ENCODE results near the gene SLAMF7.
"Not testable (repeated sequence)": the region's sequence is repeated elsewhere in the genome, so short reads cannot be mapped to it uniquely, and the experiment has no call there.

The SLAMF7 gene

DNA sequence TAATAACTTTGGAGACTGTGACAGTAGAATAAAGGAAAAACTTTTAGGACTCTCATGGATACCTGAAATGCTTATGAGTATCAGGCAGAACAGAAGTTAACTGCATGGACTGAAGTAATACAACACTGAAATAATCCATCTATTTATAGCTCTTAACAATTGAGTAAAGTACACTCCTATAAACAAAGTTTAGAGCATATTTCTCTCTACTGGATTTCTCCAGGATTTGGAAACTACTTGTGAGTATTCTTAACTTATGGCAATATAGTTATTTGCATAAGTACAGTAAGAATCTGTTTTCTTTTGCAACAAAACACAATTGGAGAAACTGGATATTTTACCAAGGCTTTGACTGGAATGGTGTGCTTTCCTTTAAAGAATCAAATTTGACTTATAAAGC is 17.6 kb upstream of the SLAMF7 start:
- DNase-seq (ENCODE audit: low read depth), result no peak

DNA sequence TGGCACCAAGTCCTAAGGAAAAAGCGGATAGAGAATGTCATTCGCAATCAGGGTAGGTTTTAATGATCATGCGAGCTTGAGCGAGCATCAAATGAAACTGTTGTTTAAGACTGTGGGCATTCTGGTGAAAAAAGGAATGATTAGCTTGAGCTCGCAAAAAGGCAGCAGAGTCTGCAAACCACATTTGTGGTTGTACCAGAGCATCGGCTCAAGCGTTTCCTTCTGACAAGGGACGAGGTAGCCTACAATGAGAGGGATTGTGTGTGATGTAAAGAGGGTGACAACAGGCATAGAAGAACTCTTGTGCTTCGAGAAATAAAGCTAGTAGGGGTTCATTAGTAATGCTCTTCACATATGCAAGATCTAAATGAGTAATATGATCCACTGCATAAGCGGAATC is 16.3 kb upstream of the SLAMF7 start:
- DNase-seq (ENCODE audit: low read depth), result no peak

DNA sequence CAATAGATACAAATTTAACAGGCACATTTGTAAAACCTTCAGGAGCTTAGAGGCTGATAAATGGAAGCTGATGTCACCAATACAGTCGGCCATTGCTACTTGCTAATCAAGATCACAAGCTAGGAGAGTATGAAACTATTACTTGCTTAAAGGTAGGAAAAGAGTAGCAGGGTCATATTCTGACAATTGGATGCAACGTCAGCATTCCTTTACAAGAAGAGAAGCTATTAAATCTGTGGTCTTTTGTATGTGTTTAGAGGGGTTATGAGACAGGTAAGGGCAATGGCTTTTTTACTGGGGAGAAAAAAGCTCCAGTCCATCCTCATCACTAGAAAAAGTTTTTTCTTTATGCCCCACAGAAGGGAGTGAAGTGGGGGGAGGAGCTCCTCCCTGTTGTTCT is 15.7 kb upstream of the SLAMF7 start:
- no peak for DNase-seq (ENCODE audit: low read depth)

DNA sequence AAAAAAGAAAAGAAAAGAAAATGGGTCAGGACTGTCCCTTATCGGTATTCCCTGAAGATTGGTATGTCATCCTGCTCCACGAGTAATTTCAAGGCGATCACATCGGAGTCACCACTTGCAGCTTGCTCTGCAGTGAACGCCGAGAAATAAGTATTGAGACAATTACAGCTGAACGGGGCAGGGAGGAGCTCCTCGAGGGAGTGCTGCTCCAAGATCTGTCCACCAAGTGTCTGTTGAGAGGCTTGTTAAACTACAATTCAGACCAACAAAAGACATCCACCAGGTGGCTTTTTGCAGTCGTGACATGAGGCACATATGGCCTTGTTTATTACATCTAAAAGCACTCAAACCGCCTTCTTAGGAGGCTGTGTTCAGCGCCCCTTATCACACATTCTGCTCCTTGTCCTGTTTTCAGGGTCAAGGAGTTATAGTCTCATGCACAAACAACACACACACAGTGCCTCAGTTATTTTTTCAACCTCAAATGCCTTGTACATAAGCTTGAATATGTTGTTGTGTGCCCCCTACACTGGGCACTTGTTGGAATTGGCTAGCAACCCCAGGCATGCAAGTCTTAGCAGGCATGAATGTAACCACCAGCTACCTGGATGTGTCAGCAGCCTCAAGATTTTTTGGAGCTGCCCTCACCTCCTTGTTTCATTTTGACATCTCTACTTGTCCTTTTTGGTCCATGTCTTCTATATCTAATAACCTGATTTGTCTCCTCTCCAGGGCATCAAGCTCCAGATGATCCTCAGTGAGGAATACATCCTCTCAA is 14.4 kb upstream of the SLAMF7 start:
- DNase-seq (ENCODE audit: low read depth), result no peak

DNA sequence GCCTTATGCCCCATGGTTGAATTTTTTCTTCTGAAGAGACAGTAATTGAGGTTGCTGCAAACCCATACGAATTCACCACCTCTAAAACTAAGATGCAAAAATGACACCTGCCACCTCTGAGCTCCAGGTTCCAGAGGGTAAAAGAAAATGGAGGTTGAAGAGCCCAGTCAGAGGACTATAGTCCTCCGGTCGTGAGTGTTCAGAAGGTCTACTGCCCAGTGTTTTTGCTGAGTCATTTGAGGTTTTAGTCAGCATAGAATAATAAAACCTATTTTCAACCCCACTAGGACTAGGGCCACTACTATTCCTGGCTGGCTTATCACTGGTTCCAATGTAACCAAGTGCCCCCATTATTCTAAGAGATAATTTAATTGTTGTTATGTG is 12.9 kb upstream of the SLAMF7 start:
- DNase-seq (ENCODE audit: low read depth), result no peak

DNA sequence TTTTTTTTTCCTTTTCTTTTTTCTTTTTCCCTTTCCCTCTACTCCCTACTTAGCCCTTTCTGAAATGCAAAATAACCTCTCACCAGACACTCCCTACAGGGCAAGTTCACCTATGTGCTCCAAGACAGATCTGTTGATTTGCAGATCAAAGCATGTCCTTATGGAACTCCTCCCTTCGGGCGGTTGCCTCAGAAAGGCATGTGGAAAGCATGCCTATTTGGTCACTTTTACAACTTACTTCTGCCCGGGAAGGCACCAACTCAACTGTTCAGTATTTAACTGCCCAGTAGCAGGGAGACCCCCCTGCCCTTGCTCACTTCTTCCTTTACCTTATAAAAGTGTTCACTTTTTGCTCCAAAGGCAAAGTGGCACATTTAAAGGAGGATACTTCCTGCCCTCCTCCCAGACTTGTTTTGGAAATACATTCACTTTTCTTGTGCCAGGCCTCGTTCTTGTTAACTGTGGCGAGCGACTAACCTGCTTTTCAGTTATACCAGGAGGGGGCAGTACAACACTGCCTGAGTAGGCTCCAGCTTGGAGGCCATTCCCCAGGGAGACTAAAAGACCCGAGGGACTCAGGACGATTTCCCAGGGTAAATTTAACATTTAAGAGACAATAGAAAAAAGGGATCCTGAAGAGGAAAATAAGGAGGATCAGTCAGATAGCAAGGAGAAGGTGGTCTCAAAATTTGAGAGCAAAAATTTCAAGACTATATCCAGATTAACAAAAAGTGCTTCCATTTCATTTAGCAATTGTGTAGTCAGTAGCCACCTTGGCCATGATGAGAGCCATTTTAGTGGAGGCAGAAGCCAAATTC is 12.3 kb upstream of the SLAMF7 start:
- no peak for DNase-seq (ENCODE audit: low read depth)

DNA sequence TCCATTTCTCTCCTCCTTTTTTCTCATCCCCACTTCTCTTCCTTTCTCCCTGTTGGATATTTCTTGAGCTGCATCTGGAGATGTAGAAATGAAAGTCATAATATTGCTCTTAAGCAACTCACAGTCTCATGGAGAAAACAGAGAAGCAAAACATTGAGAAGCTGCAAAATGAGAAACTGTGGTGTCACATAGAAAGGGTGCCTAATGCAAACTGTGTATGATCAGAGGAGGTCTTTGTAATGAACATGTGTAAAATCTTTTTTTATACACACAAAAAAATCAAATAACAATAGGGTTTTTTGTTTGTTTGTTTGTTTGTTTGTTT is 11.8 kb upstream of the SLAMF7 start:
- DNase-seq (ENCODE audit: low read depth), result no peak

DNA sequence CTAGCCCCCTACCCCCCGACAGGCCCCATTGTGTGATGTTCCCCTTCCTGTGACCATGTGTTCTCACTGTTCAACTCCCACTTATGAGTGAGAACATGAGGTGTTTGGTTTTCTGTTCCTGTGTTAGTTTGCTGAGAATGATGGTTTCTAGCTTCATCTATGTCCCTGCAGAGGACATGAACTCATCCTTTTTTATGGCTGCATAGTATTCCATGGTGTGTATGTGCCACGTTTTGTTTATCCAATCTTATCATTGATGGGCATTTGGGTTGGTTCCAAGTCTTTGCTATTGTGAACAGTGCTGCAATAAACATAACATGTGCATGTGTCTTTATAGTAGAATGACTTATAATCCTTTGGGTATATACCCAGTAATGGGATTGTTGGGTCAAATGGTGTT is 7.5 kb upstream of the SLAMF7 start:
- DNase-seq (ENCODE audit: low read depth), result not testable (repeated sequence)

DNA sequence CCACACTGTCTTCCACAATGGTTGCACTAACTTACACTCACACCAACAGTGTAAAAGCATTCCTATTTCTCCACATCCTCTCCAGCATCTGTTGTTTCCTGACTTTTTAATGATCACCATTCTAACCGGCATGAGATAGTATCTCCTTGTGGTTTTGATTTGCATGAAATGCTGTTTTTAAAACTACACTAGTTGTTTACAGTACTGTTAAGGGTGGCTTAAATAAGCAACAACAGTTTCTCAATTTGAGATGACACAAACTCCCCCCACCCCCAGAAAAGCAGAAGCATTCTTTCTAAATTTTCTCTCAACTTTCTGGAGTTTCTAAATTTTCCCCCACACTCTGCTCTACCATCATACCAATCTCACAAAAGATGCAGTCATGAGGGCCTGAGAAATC is 7.1 kb upstream of the SLAMF7 start:
- no peak for DNase-seq (ENCODE audit: low read depth)

DNA sequence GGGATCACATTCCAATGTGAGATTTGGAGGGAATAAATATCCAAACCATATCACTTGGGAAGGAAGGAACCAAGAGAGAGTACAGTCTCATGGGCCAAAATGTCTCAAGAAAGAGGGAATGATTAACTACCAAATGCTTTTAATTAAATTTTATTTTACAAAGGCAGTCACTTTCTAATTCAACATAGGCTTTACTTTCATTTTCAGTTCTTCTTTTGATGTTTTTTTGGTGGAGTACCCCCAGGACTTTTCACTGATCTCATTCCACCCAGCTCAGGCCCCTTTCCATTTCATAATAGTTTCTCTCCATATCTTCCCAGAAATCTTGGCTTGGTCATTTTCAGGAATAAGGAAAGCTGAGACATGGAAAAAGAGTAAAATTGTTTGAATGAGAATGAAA is 5.1 kb upstream of the SLAMF7 start:
- DNase-seq (ENCODE audit: low read depth), result no peak

DNA sequence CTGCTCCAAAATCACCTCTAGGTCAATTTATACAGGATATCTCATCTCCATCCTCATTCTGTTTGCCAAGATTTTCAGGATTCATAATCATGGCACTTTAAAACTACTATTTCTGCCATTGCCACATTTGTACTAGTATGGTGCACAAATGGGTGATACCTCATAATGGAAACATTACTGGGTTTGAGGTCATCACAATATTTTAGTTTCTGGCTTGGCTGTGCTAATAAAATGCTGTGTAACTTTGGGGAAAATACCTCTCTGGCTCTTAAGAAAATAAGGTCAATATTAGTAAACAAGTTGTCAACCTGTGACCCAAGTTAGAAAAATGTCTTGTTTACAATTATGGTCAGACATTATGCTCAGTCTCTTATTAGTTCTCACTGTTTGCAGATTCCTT is 4.7 kb upstream of the SLAMF7 start:
- DNase-seq (ENCODE audit: low read depth), result no peak

DNA sequence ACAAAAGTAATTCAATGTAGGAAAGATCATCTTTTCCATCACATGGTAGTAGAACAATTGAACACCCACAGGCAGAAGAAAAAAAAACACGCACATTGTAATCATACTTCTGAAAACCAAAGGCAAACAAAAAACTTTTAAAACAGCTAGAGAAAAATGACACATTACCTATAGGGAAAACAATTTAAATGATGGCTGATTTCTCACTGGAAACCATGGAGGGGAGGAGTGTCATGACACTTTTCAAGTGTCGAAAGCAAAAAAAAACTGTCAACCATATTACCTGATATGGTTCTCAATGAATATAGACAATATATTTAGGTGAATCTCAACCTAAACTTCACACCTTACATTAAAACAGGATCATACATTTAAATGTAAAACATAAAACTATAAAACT is 776 bp upstream of the SLAMF7 start:
- no peak for DNase-seq (ENCODE audit: low read depth)

DNA sequence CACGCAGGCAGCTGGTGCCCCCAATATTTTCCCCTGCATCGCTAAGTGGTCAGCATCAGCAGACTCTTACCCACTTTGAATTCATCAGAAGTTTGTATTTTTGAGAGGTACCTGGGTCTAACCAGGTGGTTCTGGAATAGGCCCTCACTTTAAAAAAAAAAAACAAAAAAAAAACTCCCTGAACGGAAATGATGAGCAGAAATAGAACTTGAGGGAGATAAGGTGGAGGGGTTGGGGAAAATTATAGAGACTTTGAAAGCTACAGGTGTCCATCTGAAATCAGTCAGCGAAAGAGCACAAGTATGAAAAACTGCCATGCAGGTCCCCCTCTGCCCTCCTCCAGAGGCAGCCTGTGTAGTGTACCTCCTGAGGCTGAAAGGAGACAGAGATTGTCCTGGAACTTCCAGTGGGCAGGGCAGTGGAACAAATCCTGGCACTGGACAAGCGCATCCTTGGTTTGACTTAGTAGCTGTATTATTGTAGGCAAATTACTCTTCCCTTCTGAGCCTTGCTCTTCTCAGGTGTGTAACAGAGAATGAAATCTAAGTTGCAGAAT is 1.2 kb downstream of the SLAMF7 start:
- DNase-seq (ENCODE audit: low read depth), result no peak

DNA sequence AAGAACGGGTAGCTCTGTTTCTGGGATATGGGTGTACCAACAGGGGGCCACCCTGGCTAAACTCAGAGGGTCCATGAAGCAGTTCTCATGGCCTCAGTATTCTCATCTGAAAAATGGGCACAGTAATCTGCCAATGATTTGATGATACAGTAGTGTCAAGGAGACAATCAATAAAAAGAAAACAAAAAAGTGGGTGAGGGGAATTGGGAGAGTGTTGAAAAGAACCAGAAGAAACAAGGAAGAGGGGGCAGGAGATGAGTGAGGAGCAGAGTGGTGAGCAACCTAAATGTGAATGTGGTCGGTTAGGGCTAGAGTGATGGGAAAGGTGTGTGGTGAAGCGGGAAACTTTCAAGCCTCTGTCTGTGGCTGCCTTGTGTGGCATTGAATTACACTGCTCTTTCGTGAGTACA is 2.0 kb downstream of the SLAMF7 start:
- DNase-seq (ENCODE audit: low read depth), result no peak

DNA sequence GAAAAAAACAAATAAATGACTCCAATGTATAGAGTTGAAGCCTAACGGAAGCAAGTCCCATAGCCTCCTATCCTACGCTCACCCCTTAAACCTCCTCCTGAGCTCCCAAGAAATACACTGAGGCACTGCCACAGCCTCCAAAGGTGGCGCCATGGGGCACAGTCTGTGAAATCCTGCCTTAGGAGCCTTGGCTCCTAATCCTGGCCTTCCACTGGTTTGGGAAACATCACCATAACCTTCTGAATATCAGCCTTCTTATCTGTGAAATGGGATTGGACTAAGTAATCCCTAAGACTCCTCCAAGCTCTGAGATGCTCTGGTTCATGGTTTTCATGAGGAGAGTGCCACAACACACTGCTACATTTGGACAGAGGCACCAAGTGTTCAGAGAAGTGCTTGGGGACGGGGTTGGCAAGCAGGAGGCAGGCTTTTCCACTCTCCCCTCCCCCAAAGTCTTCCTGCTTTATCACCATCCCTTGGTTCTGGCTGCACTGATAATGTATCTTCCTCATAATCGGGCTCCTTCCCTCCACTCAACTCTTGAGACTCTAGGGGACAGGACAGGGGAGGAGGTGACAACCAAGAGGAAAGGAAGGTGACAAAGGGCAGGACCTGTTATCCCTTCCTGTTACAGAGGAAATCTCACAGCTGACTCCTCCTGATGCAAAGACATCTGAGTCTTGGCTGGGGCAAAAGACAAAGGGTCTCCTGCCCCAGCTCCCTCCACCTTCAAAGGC is 2.7 kb downstream of the SLAMF7 start:
- DNase-seq (ENCODE audit: low read depth), result no peak

DNA sequence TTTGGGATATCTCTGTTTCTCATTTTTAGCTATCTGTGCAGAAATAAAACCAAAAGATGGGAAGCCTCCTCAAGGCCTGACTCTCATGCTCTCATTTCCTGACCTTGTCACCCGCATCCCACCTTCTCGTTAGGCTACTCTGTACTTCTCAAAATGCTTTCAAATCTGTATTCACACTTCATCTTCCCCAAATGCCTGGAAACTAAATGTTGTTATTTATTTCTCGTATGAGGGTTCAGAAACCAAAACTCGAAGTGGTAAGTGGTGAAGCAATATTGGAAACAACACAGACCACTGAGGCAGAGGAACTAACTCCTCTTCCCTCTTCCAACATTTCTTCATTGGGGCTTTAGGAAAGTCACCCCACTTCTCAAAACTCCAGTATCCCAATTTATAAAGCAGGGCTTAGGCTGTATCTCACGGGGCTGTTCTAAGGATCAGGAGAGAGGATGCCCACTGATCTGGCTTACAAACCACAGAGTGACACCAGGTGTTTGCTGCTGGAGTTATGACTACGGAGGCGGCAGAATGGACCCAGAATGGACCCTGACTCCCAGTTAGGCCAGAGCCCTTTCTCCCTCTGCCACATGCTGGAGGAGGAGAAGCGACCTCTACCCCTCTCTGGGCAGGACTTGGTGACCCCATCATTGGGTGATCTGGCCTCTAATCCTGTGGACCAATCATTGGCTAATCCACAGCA is 3.5 kb downstream of the SLAMF7 start:
- DNase-seq (ENCODE audit: low read depth), result no peak

DNA sequence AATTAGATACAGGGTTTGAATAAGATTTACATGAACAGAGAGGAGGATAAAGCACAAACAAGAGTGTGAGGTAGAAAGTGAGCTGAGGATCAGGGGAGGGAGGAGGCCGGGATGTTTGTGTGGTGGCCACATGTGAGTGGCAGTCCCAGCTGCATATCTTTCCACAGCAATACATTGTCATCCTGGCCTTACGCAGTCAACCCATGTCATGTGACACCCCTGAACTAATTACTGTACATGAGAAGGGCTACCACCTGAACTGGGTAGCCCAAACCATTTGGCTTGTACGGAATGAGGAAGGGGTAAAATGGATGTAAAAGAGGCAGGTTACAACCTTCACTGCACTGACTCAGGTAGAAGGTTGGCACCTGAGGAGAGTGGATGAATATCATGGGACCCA is 4.2 kb downstream of the SLAMF7 start:
- DNase-seq (ENCODE audit: low read depth), result no peak

DNA sequence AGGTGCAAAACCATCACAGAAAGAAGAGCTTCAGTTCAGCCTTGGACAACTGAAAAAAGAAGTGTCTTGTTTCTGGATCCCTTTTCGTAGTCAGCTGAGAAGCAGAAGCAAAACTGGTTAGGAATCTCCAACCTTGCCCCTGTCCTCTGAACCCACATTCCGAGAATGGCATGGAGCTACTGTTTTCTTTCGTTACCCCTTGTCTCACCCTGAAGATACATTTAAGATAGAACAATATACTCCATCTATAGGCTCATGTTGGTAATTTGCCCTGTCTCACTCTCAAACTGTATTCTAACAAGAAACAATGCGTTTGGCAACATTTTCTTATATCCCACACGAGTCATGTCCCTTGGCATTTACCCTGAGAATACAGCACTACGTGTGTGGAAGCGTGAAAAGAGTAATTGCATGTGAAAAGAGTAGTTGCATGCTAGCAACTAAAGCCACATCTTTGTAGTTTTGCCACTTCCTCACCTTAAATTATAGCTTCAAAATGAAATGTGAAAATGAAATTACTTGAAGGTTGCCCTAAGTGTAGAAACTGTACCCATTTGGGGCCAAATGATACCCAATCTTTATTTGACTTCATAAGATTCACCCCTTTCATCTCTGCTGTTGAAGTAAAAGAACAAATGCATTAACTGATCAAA is 5.3 kb downstream of the SLAMF7 start:
- no peak for DNase-seq (ENCODE audit: low read depth)

DNA sequence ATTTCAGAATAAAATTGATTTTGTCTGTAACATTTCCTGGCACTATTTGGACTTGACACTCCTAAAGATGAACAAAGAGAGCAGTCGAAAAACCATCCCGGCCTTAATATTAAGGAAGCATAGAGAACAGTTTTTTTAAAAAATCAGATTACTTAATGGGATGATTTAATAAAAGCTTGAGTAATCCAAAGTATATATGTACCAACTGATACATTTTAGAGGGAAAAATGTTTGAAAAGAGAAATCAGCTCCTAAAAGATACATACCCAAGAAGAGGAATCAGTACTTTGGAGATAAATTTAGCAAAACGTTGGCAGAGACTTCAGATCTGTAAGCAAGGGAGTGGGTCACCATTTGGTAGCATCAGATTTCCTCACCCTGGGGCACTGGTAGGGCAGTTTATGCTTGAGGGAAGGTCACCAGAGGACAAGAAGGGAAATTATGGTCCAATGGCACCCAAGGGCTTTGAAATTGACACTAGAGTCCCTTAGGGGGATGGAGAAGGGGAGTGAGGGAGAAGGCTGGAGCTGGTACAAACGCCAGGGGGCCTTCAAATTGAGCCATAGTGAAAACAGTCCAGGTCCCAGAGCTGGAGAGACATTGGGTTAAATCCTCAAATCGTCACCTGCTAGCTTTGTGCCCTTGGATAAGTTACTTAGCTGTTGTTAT is 5.9 kb downstream of the SLAMF7 start:
- no peak for DNase-seq (ENCODE audit: low read depth)

DNA sequence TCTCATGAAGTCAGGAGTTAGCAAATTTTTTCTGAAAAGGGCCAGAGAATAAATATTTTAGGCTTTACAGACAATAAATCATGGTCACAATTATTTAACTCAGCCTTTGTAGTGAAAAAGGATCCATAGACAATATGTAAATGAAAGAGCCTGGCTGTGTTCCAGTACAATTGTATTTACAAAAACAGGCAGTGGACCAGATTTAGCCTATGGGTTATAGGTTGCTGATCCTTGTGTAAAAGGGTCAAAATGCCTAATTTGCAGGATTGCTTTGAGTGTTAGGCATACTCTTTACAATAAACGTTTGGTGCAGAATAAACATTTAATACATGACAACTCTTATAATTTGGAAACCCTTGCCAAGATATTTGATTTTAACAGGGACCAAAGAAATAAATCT is 6.5 kb downstream of the SLAMF7 start:
- DNase-seq (ENCODE audit: low read depth), result no peak

DNA sequence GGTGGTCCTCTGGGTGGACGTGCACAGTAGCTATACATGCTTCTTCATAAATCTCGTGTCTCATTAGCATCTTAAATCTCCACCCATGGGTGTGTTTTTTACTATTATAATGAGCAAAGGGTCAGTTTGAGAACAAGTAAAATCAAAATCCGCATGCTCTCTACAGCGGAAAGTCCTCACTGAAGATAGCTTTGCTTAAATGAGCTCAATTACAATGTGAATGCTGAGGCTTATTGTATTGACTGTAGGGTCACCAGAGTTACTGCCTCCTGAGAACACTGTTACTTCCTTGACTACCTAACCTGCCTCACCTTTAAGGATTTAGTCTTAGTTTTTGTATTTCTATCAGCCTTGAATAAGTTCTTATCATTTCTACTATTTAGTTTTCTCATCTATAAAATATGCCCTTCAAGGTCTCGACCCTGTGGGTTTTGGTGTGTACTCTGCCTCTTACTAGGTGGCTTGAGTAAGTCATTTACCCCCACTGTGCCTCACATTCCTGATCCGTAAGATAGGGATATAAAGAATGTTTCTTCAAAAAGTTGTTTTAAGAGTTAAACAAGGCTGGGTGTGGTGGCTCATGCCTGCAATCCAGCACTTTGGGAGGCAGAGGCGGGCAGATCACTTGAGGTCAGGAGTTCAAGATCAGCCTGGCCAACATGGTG is 7.9 kb downstream of the SLAMF7 start:
- DNase-seq (ENCODE audit: low read depth), result no peak

Measured in HS-27A (cell line).